Measurements from ENCODE around the gene PCDHGC3.
A peak's percentile ranks its signal among the peaks of the same experiment; 100 is the strongest.

PCDHGC3 gene

GRCh38 chr5:141508798-141509611 lies 33.2 kb downstream of the PCDHGC3 start:
- DNase-seq (ENCODE audit: low spot score), result peak; percentile 93

- DNase-seq (ENCODE audit: low spot score), result no peak
Observed at GRCh38 chr5:141510160-141510559, 34.4 kb downstream of the PCDHGC3 start.

- no peak for DNase-seq (ENCODE audit: low spot score)
Observed at GRCh38 chr5:141510850-141511601, 35.3 kb downstream of the PCDHGC3 start.

- DNase-seq (ENCODE audit: low spot score), result no peak
Observed at GRCh38 chr5:141511771-141512325, 36.1 kb downstream of the PCDHGC3 start.

GRCh38 chr5:141512390-141512910 lies 36.7 kb downstream of the PCDHGC3 start:
- peak; percentile 68 for DNase-seq (ENCODE audit: low spot score)

GRCh38 chr5:141512911-141513626 lies 37.3 kb downstream of the PCDHGC3 start:
- no peak for DNase-seq (ENCODE audit: low spot score)

- peak; percentile 58 for DNase-seq (ENCODE audit: low spot score)
Observed at GRCh38 chr5:141513627-141514329, 38.0 kb downstream of the PCDHGC3 start.

GRCh38 chr5:141514330-141515133 lies 38.8 kb downstream of the PCDHGC3 start:
- DNase-seq (ENCODE audit: low spot score), result peak; percentile 54

- DNase-seq (ENCODE audit: low spot score), result no peak
Observed at GRCh38 chr5:141515141-141515540, 39.4 kb downstream of the PCDHGC3 start.

GRCh38 chr5:141515946-141516671 lies 40.3 kb downstream of the PCDHGC3 start:
- DNase-seq (ENCODE audit: low spot score), result no peak

GRCh38 chr5:141516672-141517025 lies 40.9 kb downstream of the PCDHGC3 start:
- DNase-seq (ENCODE audit: low spot score), result peak; percentile 71

- DNase-seq (ENCODE audit: low spot score), result no peak
Observed at GRCh38 chr5:141517312-141517711, 41.5 kb downstream of the PCDHGC3 start.

- no peak for DNase-seq (ENCODE audit: low spot score)
Observed at GRCh38 chr5:141517880-141518617, 42.3 kb downstream of the PCDHGC3 start.

GRCh38 chr5:141518618-141519015 lies 42.9 kb downstream of the PCDHGC3 start:
- DNase-seq (ENCODE audit: low spot score), result no peak

- no peak for DNase-seq (ENCODE audit: low spot score)
Observed at GRCh38 chr5:141519605-141520565, 44.1 kb downstream of the PCDHGC3 start.

GRCh38 chr5:141521244-141521781 lies 45.5 kb downstream of the PCDHGC3 start:
- peak; percentile 83 for DNase-seq (ENCODE audit: low spot score)

- DNase-seq (ENCODE audit: low spot score), result no peak
Observed at GRCh38 chr5:141522301-141522700, 46.5 kb downstream of the PCDHGC3 start.

GRCh38 chr5:141523991-141524390 lies 48.2 kb downstream of the PCDHGC3 start:
- DNase-seq (ENCODE audit: low spot score), result no peak
